HUES6 (cell line): ENCODE data around the gene JOSD2.

Experiments
- H3K27ac ChIP-seq: 2 replicates; pipeline ENCODE4 v1.7.0; 2013; ENCODE audit warnings: low read depth, mild to moderate bottlenecking, low read length, inconsistent platforms
- H3K27me3 ChIP-seq: 2 replicates; pipeline ENCODE4 v1.6.1; 2013; ENCODE audit warnings: low read length; ENCODE audit not compliant: control insufficient read depth, insufficient read depth
- H3K36me3 ChIP-seq: 2 replicates; pipeline ENCODE4 v1.6.1; 2013; ENCODE audit warnings: low read length; ENCODE audit not compliant: control insufficient read depth, insufficient read depth
- H3K4me1 ChIP-seq: 2 replicates; pipeline ENCODE4 v1.6.1; 2013; ENCODE audit warnings: low read length; ENCODE audit not compliant: control insufficient read depth, insufficient read depth
- H3K4me3 ChIP-seq: 2 replicates; pipeline ENCODE4 v1.5.1; 2013; ENCODE audit warnings: low read depth, low read length
- H3K9ac ChIP-seq: one replicate; pipeline ENCODE4 v1.6.1; 2013; ENCODE audit warnings: mild to moderate bottlenecking, low read length
- H3K9me3 ChIP-seq: 2 replicates; pipeline ENCODE4 v1.6.1; 2013; ENCODE audit warnings: low read depth, low read length; ENCODE audit not compliant: control insufficient read depth, insufficient read depth

JOSD2 gene, protein sequence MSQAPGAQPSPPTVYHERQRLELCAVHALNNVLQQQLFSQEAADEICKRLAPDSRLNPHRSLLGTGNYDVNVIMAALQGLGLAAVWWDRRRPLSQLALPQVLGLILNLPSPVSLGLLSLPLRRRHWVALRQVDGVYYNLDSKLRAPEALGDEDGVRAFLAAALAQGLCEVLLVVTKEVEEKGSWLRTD

GRCh38 chr19:50511069-50511822 lies at the start of gene JOSD2:
TSS of gene JOSD2 (minus strand) at chr19:50511191. CDS start at chr19:50510431, 760 bp downstream.
- Histone ChIP-seq H3K9ac (peak within 1 kb of the TSS; percentile 60), H3K9me3 (no peaks in the 10 kb centered on the region), H3K27ac (no peak within 1 kb of the TSS), H3K4me3 (peak within 1 kb of the TSS; percentile 63), H3K36me3 (no peaks in the 10 kb centered on the region), H3K4me1 (peaks cover 10% of the 10 kb centered on the region; the same call in 1 of the 2 replicates), H3K27me3 (peaks cover 18% of the 10 kb centered on the region)

DNA sequence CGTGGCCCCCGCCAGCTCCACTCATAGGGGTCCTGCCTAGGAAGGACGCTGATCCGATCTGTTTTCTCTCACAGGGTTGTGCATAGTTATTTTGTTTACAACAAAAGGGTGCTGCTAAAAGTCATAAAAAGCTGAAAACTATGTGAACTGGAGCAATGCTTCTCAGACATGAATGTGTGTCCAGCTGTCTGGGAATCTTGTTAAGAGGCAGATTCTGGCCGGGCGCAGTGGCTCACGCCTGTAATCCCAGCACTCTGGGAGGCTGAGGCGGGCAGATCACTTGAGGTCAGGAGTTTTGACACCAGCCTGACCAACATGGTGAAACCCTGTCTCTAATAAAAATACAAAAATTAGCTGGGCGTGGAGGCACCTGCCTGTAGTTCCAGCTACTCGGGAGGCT lies 48.6 kb upstream of the JOSD2 start:
- Histone ChIP-seq H3K4me3 (no peak overlapping the region), H3K9me3 (no peaks in the 10 kb centered on the region), H3K9ac (no peak overlapping the region), H3K27ac (no peak overlapping the region), H3K36me3 (no peaks in the 10 kb centered on the region), H3K27me3 (peaks cover 56% of the 10 kb centered on the region), H3K4me1 (peaks cover 6% of the 10 kb centered on the region; the same call in 1 of the 2 replicates)

DNA sequence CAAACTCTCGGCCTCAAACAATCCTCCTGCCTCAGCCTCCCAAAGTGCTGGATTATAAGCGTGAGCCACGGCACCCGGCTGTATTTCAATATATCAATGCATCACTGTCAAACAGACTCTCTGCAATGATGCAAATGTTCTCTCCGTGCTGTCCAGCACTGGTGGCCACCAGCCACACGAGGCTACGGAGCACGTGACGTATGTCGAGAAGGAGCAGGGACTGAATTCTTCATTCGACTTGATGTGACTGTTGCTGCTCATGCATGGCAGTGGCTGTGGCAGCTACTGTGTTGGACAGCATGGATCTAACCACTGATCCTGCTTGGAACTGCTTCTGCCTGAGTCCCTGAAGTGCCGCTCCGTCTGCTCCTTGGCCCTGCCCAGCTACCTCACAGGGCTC lies 47.5 kb upstream of the JOSD2 start:
- peaks cover 55% of the 10 kb centered on the region for H3K27me3 ChIP-seq
- H3K9me3 ChIP-seq, result no peaks in the 10 kb centered on the region
- H3K36me3 ChIP-seq, result no peaks in the 10 kb centered on the region
- H3K9ac ChIP-seq, result no peak overlapping the region
- no peak overlapping the region for H3K27ac ChIP-seq
- H3K4me3 ChIP-seq, result no peak overlapping the region
- peaks cover 6% of the 10 kb centered on the region; the same call in 1 of the 2 replicates for H3K4me1 ChIP-seq

DNA sequence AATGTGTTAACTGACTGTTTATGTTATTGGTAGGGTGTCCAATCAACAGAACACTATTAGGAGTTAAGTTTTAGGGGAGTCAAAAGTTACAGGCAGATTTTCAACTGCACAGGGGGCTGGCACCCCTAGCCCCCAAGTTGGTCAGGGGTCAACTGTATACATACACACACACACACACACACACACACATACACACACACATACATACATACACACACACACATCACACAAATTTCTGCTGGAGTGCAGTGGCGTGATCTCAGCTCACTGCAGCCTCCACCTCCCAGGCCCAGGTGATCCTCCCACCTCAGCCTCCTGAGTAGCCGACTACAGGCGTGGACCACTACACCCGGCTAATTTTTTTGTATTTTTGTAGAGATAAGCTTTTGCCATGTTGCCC lies 47.0 kb upstream of the JOSD2 start:
- Histone ChIP-seq H3K27me3 (peaks cover 55% of the 10 kb centered on the region), H3K36me3 (no peaks in the 10 kb centered on the region)

DNA sequence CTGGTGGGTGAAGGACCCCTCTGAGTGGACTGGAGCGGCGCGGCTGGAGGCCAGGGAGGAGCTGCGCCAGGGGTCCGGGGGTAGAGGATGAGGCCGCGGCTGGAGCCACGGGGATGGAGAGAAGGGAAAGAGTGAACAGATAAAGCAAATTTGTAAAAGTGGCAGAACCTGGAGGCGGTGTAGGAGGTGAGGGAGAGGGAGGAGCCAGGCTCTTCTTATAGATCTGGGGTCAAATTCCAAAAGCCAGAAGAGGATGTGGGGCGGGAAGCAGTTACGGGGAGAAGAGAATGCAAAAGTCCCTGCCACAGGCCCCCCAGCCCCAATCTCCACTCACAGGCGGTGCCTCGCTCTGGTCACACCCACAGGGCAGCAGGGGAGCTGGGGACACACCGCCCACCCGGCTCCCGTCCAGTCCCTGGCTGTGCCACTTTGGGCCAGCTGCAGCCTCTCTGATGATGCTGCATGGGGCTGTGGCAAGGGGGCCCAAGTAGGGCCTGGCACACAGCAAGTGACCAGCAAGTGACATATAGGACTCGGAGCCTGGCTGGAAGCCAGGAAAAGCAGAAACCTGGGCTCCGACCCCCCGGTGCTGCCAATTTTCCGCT lies 46.1 kb upstream of the JOSD2 start:
- Histone ChIP-seq H3K27ac (no peak overlapping the region), H3K36me3 (no peaks in the 10 kb centered on the region), H3K4me3 (peak overlapping the region; percentile 78), H3K27me3 (peaks cover 56% of the 10 kb centered on the region), H3K4me1 (peaks cover 2% of the 10 kb centered on the region; the same call in 1 of the 2 replicates), H3K9ac (no peak overlapping the region), H3K9me3 (no peaks in the 10 kb centered on the region)

More for the DNA sequence above, 47.0 kb upstream of the JOSD2 start:
- Histone ChIP-seq H3K4me3 (no peak overlapping the region), H3K4me1 (peaks cover 6% of the 10 kb centered on the region; the same call in 1 of the 2 replicates), H3K9me3 (no peaks in the 10 kb centered on the region), H3K9ac (no peak overlapping the region), H3K27ac (no peak overlapping the region)

- Histone ChIP-seq H3K27ac (no peak overlapping the region), H3K4me3 (peak overlapping the region; percentile 78), H3K9me3 (no peaks in the 10 kb centered on the region), H3K36me3 (no peaks in the 10 kb centered on the region), H3K9ac (peak overlapping the region; percentile 14), H3K27me3 (peaks cover 63% of the 10 kb centered on the region), H3K4me1 (peaks cover 2% of the 10 kb centered on the region; the same call in 1 of the 2 replicates)
Observed at GRCh38 chr19:50556282-50557008, 45.5 kb upstream of the JOSD2 start.

GRCh38 chr19:50555450-50556281 lies 44.7 kb upstream of the JOSD2 start:
- Histone ChIP-seq H3K4me1 (peaks cover 3% of the 10 kb centered on the region), H3K4me3 (peak overlapping the region; percentile 78), H3K9ac (no peak overlapping the region), H3K9me3 (no peaks in the 10 kb centered on the region), H3K27me3 (peaks cover 70% of the 10 kb centered on the region), H3K27ac (no peak overlapping the region), H3K36me3 (no peaks in the 10 kb centered on the region)

- no peaks in the 10 kb centered on the region for H3K9me3 ChIP-seq
- no peak overlapping the region for H3K4me3 ChIP-seq
- H3K4me1 ChIP-seq, result peaks cover 10% of the 10 kb centered on the region
- H3K9ac ChIP-seq, result no peak overlapping the region
- H3K27ac ChIP-seq, result no peak overlapping the region
- H3K27me3 ChIP-seq, result peaks cover 76% of the 10 kb centered on the region
- no peaks in the 10 kb centered on the region for H3K36me3 ChIP-seq
Observed at GRCh38 chr19:50555033-50555432, 44.0 kb upstream of the JOSD2 start.

- Histone ChIP-seq H3K4me3 (no peak overlapping the region), H3K36me3 (no peaks in the 10 kb centered on the region), H3K9ac (no peak overlapping the region), H3K9me3 (no peaks in the 10 kb centered on the region), H3K27ac (no peak overlapping the region), H3K27me3 (peaks cover 81% of the 10 kb centered on the region), H3K4me1 (peaks cover 11% of the 10 kb centered on the region)
Observed at GRCh38 chr19:50554212-50554611, 43.2 kb upstream of the JOSD2 start.

DNA sequence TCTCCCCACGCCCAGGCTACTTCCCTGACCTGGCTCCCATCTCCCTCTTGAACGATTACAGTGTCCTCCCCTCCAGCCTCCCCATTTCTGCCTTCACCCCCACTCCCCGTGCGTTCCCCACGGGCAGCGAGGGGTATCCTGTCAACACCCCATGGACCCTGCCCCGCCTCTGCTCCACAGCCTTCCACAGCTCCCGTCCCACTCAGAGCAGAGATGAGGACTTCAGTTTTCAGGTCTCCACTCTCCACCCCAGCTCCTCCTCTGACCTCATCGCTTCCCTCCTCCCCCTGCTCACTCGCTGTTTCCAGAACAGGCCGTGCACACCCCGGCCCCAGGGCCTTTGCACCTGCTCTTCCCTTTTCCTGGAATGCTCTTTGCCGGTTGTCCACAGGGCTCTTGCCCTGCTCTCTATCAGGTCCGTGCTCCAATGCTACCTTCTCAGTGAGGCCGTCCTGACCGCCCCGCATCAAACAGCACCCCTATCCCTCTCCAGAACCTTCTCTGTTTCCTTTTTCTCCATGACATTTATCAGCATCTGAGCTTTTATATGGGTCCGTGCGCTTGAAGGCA lies 42.2 kb upstream of the JOSD2 start:
- H3K9ac ChIP-seq, result no peak overlapping the region
- H3K27me3 ChIP-seq, result peaks cover 80% of the 10 kb centered on the region
- H3K4me3 ChIP-seq, result no peak overlapping the region
- H3K9me3 ChIP-seq, result no peaks in the 10 kb centered on the region
- no peaks in the 10 kb centered on the region for H3K36me3 ChIP-seq
- H3K27ac ChIP-seq, result no peak overlapping the region
- peaks cover 11% of the 10 kb centered on the region for H3K4me1 ChIP-seq
